HG03558 (cell line): Measurements from ENCODE around the gene LGALS13.

Experiments
- ATAC-seq: cut with Tn5 transposase; IDR thresholded peaks from one replicate; pipeline ENCODE4 v1.9.1; 2021; ENCODE audit warnings: moderate number of reproducible peaks; ENCODE audit not compliant: unreplicated experiment; ENCODE audit errors: extremely low read depth

LGALS13 gene, protein sequence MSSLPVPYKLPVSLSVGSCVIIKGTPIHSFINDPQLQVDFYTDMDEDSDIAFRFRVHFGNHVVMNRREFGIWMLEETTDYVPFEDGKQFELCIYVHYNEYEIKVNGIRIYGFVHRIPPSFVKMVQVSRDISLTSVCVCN

DNA sequence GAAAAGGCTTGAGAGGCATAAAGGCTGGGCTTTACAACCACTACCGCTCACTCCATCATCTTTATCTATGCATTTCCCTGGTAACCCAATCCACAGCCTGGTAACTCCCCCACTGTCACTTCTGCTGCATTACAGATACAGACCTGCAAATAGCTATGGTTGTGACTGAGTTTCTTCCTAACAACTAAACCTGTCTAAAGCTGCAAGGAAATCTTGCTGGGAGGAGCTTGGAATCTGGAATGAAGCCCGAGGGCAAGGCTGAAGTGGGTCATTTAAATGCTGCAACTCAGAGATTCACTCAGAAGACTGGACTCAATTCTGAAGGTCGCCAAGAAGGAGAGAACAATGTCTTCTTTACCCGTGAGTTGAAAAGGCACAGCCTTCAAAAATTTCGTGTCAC is at the start of gene LGALS13:
Gene LGALS13 (plus strand): TSS at position 301 of the 400 bp plus-strand sequence. CDS start 45 bp downstream, at position 346.
- ATAC-seq: no peak

DNA sequence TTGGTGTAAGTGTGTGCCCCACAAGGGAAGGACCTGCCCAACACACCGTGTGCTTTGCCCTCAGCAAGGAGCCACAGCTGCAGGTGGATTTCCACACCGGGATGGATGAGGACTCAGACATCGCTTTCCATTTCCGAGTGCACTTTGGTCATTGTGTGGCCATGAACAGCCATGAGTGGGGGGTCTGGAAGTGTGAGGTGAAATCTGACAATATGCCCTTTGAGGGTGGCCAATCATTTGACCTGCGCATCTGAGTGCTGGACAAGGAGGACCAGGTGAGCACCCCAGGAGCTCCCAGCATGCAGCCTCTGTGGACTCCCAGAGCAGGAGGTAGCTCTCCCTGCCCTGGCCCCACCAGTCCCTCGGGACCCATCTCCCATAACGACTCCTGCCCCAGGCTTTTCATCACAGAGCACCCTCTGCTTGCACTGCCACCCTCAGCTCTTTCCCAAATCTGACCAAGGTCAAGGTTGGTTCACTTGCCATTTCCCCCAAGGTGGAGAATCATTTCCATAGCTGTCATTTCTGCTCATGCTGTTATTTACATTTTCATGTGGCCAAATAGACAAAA is 49.2 kb upstream of the LGALS13 start:
- ATAC-seq: no peak

DNA sequence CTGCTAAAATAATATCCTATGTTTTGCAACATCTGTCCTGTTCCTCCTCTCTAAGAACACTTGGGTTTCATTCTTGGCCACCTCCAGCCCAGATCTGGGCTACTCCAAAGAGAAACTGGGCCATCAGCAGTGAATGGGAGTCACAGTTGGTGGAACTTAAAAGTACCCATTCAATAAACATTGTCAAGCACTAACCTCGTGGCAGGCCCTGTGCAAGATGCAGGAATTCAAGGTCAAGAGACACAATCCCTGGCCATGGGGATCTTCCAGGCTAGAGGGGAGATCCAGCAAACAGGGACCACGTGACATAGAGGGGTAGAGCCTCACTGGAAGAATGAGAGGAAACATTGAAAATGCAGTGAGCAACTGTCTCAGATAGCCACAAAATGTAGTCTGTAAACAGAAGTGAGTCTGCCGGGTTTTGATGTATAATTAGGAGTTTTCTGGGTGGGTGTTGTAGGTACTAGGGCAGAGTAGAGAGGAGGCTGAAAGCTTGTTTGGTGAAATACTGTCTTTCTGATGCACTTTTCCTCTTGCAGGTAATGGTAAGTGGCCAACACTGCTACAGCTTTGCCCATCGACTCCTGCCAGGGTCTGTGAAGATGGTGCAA is 47.5 kb upstream of the LGALS13 start:
- no peak for ATAC-seq

DNA sequence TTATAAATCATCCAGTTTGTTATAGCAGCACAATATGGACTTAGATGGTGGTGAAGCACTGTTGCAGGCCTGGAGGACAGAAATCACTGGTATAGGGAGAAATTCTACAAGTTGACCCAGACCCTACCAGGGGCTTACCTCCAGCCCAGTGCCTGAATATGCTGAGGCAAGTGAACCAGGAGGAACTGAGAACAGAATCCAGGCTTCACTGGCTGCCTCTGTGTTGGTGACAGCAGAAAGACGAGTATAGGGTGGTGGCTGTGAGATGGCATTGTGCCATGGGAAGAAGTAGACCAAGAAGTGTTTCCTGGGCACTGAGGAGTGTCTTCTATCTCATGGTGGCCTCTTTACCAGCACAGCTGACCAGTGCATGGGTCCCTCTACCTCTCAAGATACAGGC is 46.4 kb upstream of the LGALS13 start:
- ATAC-seq: no peak

DNA sequence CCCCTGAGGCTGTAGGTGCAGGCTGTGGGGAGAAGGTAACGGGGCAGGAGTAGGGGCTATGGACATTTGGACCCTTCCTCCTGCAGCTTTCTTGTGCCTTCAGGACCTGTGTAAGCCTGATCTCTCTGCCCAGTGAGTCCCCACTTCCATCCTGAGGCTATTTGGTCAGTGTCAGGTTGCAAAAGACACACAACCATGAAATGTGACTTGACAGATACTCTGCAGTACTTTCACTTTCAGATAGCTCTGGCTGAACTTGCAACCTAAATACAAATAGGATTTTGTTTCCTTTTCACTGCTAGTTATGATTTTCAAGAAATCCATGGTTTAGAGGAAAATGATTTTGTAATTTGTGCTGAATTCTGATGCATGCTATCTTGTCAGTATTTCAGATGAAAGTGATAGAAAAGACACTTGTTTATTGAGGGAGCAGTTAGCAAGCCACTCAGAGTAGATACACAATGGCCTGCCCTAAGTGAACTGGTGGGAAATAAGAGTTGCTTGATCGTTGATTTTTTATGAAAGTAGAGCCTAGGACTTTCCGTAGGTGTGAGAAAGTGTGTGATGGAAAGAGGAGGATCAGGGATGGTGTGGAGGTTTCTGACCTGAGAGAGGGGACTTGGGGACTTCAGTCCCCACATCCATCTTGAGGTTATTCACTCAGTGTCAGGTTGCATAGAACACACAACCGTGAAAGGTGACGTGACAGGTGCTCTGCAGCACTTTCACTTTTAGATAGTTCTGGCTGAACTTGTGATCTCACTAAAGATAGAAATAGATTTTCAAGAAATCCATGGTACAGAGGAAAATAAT is 44.3 kb upstream of the LGALS13 start:
- ATAC-seq: no peak

DNA sequence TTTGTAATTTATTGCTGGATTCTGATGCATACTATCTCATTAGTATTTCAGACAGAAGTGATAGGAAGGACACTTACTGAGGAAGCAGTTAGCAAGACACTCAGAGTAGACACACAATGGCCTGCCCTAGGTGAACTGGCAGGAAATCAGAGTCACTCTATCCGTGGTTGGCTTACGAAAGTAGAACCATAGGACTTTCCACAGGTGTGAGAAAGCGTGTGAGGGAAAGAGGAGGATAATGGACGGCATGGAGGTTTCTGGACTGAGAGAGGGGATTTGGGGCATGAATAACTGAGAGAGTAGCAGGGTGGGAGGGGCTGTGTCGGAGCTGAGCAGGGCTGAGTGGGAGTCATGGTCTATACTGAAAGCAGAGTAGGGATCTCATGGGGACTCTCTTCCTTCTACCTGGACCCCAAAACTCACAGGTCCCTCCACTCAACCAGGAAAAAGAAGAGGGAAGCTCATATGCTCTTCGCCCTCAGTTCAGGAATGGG is 43.7 kb upstream of the LGALS13 start:
- ATAC-seq: no peak

DNA sequence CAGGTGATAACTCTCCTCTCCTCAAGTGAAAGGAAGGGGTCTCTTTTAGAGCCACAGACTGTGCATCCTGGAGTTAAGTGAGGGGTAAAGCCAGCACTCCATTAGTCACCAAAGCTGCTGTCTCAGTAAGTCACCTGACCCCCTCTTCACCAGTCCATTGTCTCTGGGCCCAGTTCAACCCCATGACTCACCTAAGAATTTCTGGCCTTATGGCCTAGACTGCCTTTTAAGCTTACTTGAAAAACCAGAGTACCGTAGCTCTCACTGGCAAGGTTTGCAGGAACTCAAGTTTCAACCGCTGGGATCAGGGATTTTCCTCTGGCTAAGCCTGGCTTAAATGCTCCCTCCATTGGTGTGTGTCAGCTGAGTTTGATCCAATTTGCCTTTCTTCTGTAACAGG is 38.9 kb upstream of the LGALS13 start:
- no peak for ATAC-seq

DNA sequence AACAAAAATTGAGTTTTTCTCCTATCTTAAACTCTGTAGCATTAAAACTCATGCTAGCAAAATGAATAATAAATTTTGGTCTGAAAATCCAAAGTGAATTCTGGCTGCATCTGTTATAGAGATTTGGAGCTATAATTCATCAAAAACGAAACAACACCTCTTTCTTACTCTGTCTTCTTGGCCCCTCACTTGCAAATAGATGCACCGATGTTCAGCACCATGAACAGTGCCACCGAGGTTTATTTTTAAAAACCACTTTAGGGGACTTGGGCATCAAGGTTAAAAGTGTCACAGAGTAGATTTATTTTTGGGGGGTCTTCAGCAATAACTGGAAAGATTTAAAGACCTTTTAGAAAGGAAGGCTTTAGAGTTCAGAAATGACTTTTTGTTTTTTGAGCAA is 36.3 kb upstream of the LGALS13 start:
- ATAC-seq: no peak

DNA sequence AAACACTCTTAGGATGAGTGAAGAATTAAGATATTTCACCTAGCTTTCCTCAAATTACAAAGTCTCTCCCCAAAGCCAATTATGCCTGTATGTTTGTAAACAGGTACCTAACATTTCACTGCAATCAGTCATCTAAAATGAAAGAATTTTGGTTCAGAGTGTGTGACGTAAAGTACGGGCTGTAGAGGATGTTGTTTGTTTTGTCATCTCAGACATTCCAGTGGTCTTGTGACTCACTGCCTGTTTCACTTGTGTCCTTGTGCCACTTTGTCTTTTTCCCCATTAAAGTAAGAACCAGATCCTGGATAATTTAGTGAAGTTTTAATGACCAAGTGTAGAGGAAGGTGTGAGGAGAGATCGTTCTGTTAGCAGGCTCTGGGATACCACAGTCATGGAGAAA is 33.7 kb upstream of the LGALS13 start:
- ATAC-seq: no peak

DNA sequence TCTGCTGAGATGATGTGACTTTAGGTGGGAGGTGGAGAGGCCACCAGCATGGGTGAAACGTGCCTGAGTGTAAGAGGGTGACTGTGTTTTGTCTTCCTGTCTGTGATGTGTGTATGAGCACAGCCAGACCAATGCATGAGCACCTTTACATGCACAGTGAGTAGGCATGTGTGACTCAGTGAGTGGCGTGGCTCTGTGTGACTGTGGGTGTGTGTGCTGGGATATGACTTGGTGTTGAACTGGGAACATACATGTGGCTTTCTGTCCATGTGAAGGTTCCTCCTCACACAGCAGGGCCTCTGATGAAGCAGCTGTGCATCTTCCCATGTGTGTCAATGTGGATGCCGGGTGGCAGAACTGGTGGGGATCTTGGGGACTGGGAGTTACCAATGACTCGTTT is 19.9 kb upstream of the LGALS13 start:
- no peak for ATAC-seq

DNA sequence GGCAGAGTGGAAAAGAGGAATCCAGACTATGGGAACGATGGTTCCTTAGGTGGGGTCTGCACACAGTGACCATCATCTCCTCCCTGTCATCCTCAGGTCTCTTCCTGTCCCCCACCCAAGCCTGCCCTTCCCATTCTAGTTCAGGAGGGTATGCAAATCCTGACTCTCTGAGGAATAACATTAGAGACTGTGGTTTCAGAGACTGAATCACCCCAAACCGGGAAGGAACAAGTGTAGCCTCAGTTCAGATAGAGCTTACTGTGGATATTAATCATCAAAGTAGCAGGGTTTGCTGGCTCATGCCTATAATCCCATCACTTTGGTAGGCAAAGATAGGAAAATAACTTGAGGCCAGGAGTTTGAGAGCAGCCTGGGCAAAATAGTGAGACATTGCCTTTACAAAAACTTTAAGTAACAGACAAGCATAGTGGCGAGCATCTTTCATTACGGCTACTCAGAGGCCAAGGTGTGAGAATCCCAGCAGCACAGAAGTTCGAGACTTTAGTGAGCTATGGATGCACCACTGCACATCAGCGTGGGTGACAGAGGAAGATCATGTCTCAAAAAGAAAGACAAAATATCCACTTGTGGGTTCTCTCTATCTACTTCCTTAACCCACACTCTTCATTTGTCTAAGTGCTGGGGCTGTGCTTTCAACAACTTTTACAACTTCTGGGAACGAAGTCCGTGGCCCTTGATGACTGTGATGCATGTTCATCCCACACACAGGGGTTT is 19.3 kb upstream of the LGALS13 start:
- ATAC-seq: no peak

DNA sequence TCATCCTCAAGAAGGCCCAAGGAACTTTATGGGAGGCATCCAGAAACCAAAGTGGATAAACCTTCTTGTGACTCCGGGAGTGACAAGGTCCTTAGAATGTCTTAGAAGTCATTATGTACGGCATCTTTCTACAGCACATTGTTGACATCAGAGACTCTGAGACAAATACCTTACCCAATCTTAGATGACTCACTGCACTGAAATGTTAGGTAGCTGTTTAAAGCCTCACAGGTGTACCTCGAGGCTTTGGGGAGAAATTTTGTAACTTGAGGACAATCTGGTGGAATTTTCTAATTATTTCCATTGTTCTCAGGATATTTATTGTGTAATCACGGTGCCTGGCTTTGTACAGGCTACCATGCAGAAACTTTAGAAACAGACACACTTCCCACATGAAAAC is 14.8 kb upstream of the LGALS13 start:
- no peak for ATAC-seq

DNA sequence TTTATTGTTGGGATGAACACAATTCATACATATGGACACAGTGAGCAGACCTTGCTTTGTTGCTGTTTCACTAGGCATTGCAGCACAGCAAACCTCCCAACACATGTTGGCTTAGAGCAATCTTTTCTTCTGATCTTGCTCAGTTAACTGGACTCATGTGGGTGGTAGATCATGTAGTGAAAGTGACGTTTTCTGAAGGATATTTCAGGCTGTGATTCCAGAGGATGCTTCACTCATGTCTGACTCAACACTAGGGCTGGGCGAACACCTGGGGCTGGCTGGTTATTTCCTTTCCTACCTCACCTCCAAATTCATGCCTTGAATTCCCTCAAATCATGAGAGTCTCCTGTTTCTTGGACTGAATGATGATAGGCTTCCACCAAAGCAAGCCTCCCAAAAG is 14.3 kb upstream of the LGALS13 start:
- ATAC-seq: no peak

DNA sequence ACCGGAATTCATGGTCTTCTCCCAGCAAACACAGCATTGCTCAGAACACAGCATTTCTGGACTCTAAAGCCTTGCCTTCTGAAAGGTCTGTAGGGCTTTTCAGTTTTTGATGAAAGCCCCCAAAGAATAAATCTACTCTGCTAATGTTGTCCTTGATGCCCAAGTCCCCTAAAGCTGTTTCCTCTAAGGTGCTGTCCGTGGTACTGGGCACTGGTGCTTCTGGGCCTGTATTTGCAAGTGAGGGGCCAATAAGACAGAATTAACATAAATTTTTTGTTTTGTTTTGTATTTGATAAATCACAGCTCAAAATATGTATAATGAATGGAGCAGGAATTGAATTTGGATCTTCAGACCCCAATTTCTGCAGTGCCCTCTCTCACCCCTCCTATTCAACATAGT is 12.1 kb upstream of the LGALS13 start:
- ATAC-seq: no peak

DNA sequence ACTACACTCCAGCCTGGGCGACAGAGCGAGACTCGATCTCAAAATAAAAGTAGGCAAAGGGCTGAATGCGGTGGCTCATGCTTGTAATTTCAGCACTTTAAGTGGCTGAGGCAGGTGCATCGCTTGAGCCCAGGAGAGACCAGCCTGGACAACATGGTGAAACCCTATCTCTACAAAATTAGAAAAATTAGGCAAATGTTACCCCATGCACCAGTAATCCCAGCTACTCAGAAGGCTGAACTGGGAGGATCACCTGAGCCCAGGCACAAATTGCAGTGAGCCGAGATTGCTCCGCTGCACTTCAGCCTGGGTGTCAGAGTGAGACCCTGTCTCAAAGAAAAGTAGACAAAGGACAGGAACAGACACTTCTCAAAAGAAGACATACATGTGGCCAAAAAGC is 9.9 kb upstream of the LGALS13 start:
- no peak for ATAC-seq

DNA sequence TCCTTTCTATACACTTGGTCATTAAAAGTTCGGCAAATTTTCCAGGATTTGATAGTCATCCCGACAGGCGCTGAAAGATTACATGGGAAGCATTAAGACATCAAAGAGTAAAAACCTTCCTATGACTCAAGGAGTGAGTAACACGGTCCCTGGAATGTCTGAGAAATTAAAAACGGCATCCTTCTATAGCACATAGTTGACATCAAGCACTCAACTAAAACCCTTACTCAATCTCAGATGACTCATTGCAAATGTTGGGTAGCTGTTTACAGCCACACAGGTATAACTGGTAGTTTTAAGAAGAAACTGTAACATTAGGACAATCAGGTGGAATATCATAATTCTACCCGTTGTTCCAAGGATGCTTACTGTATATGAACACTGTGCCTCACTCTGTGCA is 6.4 kb upstream of the LGALS13 start:
- ATAC-seq: no peak

DNA sequence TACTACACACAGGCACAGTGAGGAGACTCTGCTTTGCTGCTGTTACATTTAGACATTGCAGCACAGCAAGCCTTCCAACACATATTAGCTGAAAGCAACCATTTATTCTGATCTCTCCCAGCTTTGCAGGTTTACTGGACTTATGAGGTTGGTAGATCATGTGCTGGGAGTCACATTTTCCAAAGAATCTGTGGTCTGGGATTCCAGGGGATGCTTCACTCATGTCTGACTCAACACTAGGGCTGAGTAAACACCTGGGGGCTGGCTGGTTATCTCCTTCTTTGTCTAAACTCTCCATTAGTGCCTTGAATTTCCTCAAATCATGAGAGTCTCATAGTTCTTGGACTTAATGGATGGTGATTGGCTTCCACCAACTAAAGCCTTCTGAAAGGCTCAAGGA is 5.4 kb upstream of the LGALS13 start:
- ATAC-seq: no peak

DNA sequence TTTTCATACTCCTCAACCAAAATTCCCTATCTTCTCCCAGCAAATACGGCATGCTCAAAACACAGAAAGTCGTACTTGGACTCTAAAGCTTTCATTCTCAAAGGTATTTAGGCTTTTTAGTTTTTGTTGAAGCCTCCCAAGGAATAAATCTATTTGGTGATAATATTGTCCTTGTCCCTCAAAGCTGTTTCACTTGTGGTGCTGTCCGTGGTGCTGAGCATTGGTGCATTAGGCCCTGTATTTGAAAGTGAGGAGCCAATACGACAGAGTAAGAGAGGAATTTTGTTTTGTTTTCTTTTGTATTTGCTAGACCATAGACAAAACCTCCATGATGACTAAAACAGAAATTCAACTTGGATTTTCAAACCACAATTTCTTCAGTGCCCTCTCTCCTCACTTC is 3.2 kb upstream of the LGALS13 start:
- ATAC-seq: no peak

DNA sequence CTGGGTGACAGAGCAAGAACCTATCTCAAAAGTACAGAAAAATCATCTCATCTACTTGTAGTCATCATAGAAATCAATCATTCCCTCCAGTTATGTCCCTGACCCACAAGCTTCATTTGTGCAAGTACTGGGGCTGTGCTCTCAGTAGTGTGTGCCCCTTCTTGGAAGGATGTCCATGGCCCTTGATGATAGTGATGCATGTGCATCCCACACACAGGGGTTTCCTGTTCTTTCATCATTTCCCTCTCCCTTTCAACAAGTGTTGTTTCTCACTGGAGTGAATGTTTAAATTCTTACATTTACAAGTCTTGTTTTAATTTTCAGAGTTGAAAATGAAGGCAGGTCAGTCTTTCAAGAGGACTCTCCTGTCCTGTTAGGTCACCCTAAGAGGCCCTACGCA is 1.5 kb downstream of the LGALS13 start:
- ATAC-seq: no peak

DNA sequence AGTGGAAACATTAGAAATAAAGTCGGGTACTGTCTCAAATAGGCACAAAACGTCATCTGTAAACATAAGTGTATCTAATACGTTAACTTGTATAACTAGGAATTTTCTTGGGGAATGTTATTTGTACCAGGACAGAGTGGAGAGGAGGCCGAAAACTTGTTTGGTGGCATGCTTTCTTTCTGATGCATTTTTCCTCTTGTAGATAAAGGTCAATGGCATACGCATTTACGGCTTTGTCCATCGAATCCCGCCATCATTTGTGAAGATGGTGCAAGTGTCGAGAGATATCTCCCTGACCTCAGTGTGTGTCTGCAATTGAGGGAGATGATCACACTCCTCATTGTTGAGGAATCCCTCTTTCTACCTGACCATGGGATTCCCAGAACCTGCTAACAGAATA is 4.7 kb downstream of the LGALS13 start:
- ATAC-seq: no peak

DNA sequence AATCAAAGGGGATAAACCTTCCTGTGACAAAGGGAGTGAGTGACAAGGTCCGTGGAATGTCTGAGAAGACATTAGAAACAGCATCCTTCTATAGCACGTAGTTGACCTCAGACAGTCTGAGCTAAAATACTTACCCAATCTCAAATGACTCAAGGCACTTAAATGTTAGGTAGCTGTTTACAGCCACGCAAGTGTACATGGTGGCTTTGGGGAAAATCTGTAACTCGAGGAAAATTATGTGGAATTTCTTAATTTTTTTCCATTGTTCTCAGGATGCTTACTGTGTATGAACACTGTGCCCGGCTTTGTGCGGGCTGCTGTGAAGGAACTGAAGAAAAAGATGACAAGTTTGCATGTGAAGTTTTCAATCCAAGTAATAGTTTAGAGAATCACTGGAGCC is 5.2 kb downstream of the LGALS13 start:
- no peak for ATAC-seq
